AG04450 (cell line): ENCODE measurements around the gene DPP10. TPM values are rescaled to one million over a fixed set of nuclear protein-coding genes. Genes with fewer than 3 reads are reported as not detected.

Experiments used
- CTCF ChIA-PET: fragments of 300-600, 350-600 bp; formaldehyde crosslinking; extraction: SDS; loops from one replicate; lab custom pipeline; 2022; ENCODE audit warnings: antibody characterized with exemption, inconsistent platforms; lab: Charles Lee
- POLR2A ChIA-PET: fragments of 350-600 bp; formaldehyde crosslinking; extraction: SDS; loops from one replicate; lab custom pipeline; 2021; ENCODE audit warnings: antibody characterized with exemption, inconsistent platforms; lab: Yijun Ruan, JAX
- DNase-seq: peaks from one replicate; pipeline ENCODE4 v3.0.0-alpha.2; 2011; ENCODE audit warnings: low read depth, low spot score
- H3K27ac ChIP-seq: one replicate; pipeline ENCODE4 v1.5.1; 2012; ENCODE audit warnings: low read depth, low read length, control low read depth
- H3K27me3 ChIP-seq: one replicate; pipeline ENCODE4 v1.6.0; 2012; ENCODE audit warnings: low read length; ENCODE audit not compliant: control insufficient read depth, insufficient read depth
- H3K4me3 ChIP-seq: 2 replicates; pipeline ENCODE4 v1.5.1; 2011; ENCODE audit warnings: mild to moderate bottlenecking, low read depth, low read length, control low read depth
- H3K9me3 ChIP-seq: 2 replicates; pipeline ENCODE4 v1.5.1; 2012; ENCODE audit warnings: low read length; ENCODE audit not compliant: control insufficient read depth, insufficient read depth
- CTCF ChIP-seq: IDR thresholded peaks from 2 replicates; pipeline ENCODE4 v1.5.1; 2011; ENCODE audit warnings: low read depth, low read length, control low read depth, inconsistent platforms
- polyA plus RNA-seq: library from polyadenylated mRNA; depleted of rRNA; stranded (reverse); fragments of >200 nt; gene quantifications from 2 replicates; pipeline ENCODE4 v1.2.3, GENCODE V29; 2011

Gene DPP10
- polyA plus RNA-seq, 1 experiment = not detected

DNA sequence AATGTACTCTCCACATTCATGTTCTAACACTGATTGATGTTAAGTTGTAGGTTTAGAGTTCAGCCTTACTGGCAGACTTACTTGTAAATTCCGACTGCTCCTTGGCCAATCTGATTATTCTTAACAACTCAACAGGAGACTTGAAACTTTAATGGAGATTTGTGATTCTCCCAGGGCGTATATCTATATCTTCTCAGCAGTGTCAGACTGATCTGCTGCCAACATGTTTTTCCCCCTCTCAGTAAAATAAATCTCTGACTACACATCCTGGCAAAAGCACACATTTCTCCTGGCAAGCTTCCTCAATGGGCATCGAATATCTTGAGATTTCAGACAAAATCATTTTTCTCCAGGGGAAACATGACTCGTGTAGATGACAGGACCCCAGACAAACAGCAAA lies 1041.2 kb downstream of the DPP10 start:
- ChIA-PET CTCF (no interaction called here), POLR2A (no interaction called here)
- TF ChIP-seq CTCF = no peak
- Histone ChIP-seq H3K4me3 (no peak overlapping the region), H3K27ac (no peak overlapping the region), H3K9me3 (no peaks in the 10 kb centered on the region; the same call in 1 of the 2 replicates), H3K27me3 (no peaks in the 10 kb centered on the region)
- no peak for DNase-seq

DNA sequence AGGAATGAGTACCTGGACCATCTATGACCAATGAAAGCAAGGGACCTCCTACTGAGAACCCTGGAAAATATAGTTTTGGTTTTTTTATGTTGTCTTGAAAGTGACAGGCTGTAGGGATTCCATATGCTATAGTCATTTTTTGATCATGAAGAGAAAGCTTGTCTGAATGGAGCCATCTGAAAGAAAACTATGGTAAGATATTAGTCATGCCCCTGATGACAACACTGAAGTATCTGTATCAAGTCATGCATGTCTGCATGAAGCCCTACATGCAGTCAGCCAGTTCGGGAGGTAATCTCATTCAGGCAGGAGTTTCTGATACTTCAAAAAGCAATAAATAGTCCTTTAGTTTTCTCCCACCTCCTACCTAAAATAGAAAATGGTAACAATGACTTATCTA lies 1042.0 kb downstream of the DPP10 start:
- TF ChIP-seq CTCF = no peak

DNA sequence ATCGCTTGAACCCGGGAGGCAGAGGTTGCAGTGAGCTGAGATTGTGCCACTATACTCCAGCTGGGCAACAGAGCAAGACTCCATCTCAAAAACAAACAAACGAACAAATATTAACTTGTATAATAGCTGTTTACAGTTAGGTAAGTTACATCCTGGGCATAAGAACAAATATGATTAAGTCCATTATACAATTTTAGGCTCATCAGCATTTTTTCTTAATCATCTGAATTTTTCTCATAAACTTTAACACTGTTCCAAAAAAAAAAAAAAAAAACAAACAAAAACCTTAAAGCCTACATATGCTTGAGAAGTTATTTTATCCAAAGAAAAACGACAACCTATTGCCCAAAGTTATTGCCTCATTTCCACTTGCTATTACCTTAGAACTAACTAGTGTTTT lies 1042.5 kb downstream of the DPP10 start:
- no peak for TF ChIP-seq CTCF
- ChIA-PET CTCF (no interaction called here), POLR2A (no interaction called here)
- no peaks in the 10 kb centered on the region for H3K27me3 ChIP-seq
- H3K4me3 ChIP-seq = no peak overlapping the region
- no peaks in the 10 kb centered on the region; the same call in 1 of the 2 replicates for H3K9me3 ChIP-seq
- no peak for DNase-seq
- no peak overlapping the region for H3K27ac ChIP-seq

More for the DNA sequence above, 1042.0 kb downstream of the DPP10 start:
- Histone ChIP-seq H3K9me3 (no peaks in the 10 kb centered on the region; the same call in 1 of the 2 replicates), H3K27me3 (no peaks in the 10 kb centered on the region), H3K4me3 (no peak overlapping the region), H3K27ac (no peak overlapping the region)
- ChIA-PET POLR2A (no interaction called here), CTCF (no interaction called here)
- no peak for DNase-seq

DNA sequence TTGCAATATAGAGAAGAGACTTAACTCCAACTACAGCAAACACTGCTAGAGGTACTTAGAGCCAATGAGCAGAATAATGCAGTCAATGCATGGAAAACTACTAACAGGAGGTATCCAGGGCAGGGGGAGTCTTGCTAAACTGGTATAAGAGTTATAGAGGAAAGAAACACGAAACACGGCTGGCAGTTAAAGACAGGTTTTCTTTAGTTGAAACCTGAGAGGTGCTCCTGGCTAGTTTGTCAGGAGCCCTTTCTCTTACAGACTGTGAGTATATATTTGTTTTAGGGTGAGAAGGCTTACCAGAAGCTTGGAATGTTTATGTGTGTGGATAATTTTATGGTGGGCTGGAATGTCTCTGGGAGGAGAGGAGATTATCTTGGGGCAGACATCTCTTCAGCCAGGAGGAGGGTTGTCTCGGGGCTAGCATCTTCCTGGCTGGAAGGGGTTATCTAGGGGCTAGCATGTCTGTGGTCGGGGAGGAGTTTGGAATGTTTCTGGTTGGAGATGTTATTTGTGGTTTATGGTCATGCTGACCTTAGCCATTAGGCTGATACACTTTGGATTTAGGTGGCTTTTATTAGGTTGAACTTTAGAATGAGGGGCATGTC lies 1048.8 kb downstream of the DPP10 start:
- ChIA-PET CTCF (no interaction called here), POLR2A (no interaction called here)
- Histone ChIP-seq H3K9me3 (no peaks in the 10 kb centered on the region), H3K4me3 (no peak overlapping the region), H3K27ac (no peak overlapping the region), H3K27me3 (no peaks in the 10 kb centered on the region)
- no peak for TF ChIP-seq CTCF
- DNase-seq = no peak

GRCh38 chr2:115505331-115505730 lies 1062.9 kb downstream of the DPP10 start:
- POLR2A ChIA-PET = no interaction called here

More at GRCh38 chr2:115505331-115505730, 1062.9 kb downstream of the DPP10 start:
- Histone ChIP-seq H3K27ac (no peak overlapping the region), H3K27me3 (no peaks in the 10 kb centered on the region), H3K9me3 (no peaks in the 10 kb centered on the region; the same call in 1 of the 2 replicates), H3K4me3 (no peak overlapping the region)
- CTCF ChIA-PET = no interaction called here
- DNase-seq = no peak
- TF ChIP-seq CTCF = no peak
